GM13976 (cell line): ENCODE measurements around the gene HOXB7.

Experiments
- DNase-seq: peaks from one replicate; pipeline ENCODE4 v3.0.0; 2012; ENCODE audit warnings: low spot score
- CTCF ChIP-seq: IDR thresholded peaks from 2 replicates; pipeline ENCODE4 v1.5.1; 2012; ENCODE audit warnings: borderline replicate concordance, mild to moderate bottlenecking; ENCODE audit not compliant: insufficient read depth; ENCODE audit errors: extremely low read depth, missing control alignments, control extremely low read depth
- in situ Hi-C: fragments of 300-500 bp; cut with MboI; formaldehyde crosslinking; loops from one replicate; pipeline ENCODE4 v1.12.0; 2022; ENCODE audit warnings: low sequenced_read_pairs, mixed read lengths, inconsistent platforms; ENCODE audit not compliant: unreplicated experiment

HOXB7 gene

GRCh38 chr17:48617471-48618255 lies 6.8 kb upstream of the HOXB7 start:
- TF ChIP-seq CTCF = no peak
- in situ Hi-C loops = no loop called here
- DNase-seq = no peak

DNA sequence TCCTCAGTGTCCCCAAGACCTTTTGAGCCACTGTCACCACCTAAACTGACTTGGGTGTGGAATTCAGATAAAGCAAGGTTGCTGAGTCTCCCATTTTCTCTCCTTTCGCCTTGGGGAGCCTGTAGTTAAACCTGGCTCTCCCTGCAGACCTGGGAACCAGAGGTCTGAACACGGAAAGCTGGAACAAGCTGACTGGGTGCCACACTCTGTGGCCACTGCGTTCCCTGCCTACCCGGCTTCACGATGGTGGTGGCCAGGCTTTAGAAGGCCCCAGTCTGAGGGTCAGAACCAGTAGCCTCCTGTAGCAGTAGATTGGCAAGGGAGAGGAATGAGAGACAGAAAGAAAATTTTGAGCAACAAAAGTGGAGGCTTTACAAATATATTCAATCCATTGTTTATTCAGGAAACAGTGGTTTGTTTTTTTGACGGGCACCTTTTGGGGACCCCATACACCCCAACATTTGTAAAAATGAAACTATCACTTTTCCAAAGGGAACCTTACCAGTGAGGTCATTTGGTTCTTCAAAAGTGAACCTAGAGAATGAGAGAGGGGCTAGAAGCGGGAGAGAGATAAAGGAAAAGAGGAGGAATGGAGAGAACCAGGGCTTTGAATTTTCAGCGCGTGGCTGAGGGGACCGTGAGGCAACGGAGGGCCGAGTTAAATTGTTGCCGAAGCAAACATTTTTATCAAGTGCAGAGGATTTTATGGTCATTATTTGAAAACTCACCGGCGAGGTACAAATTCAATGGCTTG lies 6.1 kb upstream of the HOXB7 start:
- TF ChIP-seq CTCF = no peak
- no peak for DNase-seq
- in situ Hi-C loops = no loop called here

DNA sequence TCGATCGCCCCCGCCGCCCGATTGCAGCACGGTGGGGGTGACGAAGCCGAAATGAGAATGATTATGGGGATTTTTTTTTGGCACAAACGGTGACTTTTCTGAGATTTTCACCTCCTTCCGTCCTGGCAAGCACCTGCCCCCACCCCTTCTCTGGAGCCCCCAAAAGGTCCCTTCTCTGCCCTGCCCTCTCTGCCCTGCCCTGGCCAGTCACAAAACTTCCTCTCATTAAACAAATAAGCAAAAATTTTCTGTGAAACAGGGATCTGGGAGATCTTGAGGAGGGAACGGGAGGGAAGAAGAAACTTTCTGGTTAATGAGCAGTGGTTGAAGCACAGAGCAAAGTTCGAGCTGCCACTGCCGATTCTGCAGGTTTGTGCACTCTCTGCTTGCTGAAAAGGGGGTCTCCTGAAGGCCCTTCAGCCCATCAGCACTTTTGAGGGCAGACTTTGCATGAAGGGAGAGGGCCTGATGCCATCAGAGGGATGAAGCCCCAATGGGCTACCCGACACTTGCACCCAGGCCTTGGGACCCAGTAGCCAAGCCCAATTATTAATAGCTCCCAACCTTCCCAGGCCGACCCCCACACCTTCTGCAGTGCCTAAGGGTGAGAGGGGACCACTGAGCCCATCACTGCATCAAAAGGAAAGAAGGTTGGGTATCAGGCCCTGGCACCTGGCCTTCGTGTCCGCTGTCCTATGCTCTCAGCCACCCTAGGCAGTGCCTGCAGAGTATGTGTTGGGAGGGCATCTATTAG lies 5.3 kb upstream of the HOXB7 start:
- DNase-seq = no peak
- no peak for TF ChIP-seq CTCF
- in situ Hi-C loops = no loop called here

- in situ Hi-C loops = no loop called here
These were observed 4.5 kb upstream of the HOXB7 start, which contains the start of gene HOXB8 for GRCh38 chr17:48615047-48615962. TSS of gene HOXB8 (minus strand) at chr17:48615292. CDS start at chr17:48614704, 588 bp downstream.

GRCh38 chr17:48613862-48614694 lies 3.3 kb upstream of the HOXB7 start:
- no peak for DNase-seq
- in situ Hi-C loops = no loop called here

More at GRCh38 chr17:48615047-48615962, 4.5 kb upstream of the HOXB7 start, which contains the start of gene HOXB8:
- TF ChIP-seq CTCF = no peak
- no peak for DNase-seq

More at GRCh38 chr17:48613862-48614694, 3.3 kb upstream of the HOXB7 start:
- no peak for TF ChIP-seq CTCF
